Liver (tissue), 3 donors: Measurements from ENCODE around the gene SIN3B.

Source experiments
- ATF3 ChIP-seq: IDR thresholded peaks from 2 replicates; pipeline ENCODE4 v1.6.1; 2016; ENCODE audit warnings: antibody characterized with exemption
- EGR1 ChIP-seq, 2 donors: IDR thresholded peaks; 2 replicates each; pipeline ENCODE4 v1.6.1; 2016 to 2018; ENCODE audit warnings: antibody characterized with exemption in 2 of 2, low read depth in 2 of 2
- RAD21 ChIP-seq, 2 donors: IDR thresholded peaks; 2 replicates each; pipeline ENCODE4 v1.6.1; 2016; ENCODE audit warnings: antibody characterized with exemption in 2 of 2, mild to moderate bottlenecking in 2 of 2
- RXRA ChIP-seq, 2 donors: IDR thresholded peaks; 2 replicates each; pipeline ENCODE4 v1.6.1; 2017 to 2018; ENCODE audit warnings: antibody characterized with exemption in 2 of 2, mild to moderate bottlenecking in 1 of 2
- SP1 ChIP-seq: IDR thresholded peaks from 2 replicates; pipeline ENCODE4 v1.6.1; 2018; ENCODE audit warnings: antibody characterized with exemption, mild to moderate bottlenecking
- YY1 ChIP-seq: IDR thresholded peaks from 2 replicates; pipeline ENCODE4 v1.6.1; 2016; ENCODE audit warnings: antibody characterized with exemption, mild to moderate bottlenecking
- TF ChIP-seq, protein P1 (sequence below): fragments of 150-350 bp; IDR thresholded peaks from 2 replicates; pipeline ENCODE4 v1.5.1; 2017; ENCODE audit warnings: improper control_type of control experiment, low read depth, low read length; ENCODE audit not compliant: missing input control
- TF ChIP-seq, protein P2 (sequence below): IDR thresholded peaks from 2 replicates; pipeline ENCODE4 v1.6.1; 2016; ENCODE audit warnings: antibody characterized with exemption
- donor health status: healthy.
- donor health status: healthy.

GRCh38 chr19:16874250-16874977 lies 45.2 kb downstream of the SIN3B start:
- TF ChIP-seq SP1 (no peak), YY1 (no peak), ATF3 (no peak), EGR1 (IDR thresholded peaks at IDR 0.05; ENCODE audit: low read depth in 2 of 2) (no peak), RAD21 (IDR thresholded peaks at IDR 0.05) (no peak), RXRA (IDR thresholded peaks at IDR 0.05) (no peak)
- TF ChIP-seq, protein P1, sequence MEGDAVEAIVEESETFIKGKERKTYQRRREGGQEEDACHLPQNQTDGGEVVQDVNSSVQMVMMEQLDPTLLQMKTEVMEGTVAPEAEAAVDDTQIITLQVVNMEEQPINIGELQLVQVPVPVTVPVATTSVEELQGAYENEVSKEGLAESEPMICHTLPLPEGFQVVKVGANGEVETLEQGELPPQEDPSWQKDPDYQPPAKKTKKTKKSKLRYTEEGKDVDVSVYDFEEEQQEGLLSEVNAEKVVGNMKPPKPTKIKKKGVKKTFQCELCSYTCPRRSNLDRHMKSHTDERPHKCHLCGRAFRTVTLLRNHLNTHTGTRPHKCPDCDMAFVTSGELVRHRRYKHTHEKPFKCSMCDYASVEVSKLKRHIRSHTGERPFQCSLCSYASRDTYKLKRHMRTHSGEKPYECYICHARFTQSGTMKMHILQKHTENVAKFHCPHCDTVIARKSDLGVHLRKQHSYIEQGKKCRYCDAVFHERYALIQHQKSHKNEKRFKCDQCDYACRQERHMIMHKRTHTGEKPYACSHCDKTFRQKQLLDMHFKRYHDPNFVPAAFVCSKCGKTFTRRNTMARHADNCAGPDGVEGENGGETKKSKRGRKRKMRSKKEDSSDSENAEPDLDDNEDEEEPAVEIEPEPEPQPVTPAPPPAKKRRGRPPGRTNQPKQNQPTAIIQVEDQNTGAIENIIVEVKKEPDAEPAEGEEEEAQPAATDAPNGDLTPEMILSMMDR = no peak
- TF ChIP-seq, protein P2, sequence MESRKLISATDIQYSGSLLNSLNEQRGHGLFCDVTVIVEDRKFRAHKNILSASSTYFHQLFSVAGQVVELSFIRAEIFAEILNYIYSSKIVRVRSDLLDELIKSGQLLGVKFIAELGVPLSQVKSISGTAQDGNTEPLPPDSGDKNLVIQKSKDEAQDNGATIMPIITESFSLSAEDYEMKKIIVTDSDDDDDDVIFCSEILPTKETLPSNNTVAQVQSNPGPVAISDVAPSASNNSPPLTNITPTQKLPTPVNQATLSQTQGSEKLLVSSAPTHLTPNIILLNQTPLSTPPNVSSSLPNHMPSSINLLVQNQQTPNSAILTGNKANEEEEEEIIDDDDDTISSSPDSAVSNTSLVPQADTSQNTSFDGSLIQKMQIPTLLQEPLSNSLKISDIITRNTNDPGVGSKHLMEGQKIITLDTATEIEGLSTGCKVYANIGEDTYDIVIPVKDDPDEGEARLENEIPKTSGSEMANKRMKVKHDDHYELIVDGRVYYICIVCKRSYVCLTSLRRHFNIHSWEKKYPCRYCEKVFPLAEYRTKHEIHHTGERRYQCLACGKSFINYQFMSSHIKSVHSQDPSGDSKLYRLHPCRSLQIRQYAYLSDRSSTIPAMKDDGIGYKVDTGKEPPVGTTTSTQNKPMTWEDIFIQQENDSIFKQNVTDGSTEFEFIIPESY = no peak
